Limb (tissue), 2 donors: ENCODE results near the gene KATNB1.
"Not testable (repeated sequence)": the region's sequence is repeated elsewhere in the genome, so short reads cannot be mapped to it uniquely, and the experiment has no call there.

Source experiments
- DNase-seq, 2 donors: peaks; one replicate each; pipeline ENCODE4 v3.0.0-alpha.2; 2016; ENCODE audit errors: extremely low spot score in 2 of 2

KATNB1 gene

DNA sequence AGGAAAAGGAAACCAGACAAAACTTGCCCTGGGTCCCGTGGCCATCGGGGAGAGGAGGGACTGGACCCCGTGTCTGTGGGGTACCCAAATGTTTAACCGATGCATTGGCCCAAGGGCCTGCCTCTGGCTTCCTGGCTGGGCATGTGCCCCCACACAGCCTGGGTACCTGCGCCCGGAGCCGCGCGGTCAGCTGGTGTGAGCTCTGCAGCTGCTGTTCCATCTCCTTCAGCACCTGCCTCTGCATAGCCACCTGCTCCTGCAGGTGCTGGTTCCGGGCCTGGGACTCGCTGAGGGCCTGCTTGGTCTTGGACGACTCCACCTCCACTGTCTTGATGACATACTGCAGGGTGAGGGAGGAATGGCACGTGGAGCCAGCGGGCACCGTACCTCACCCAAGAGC, 34.8 kb downstream of the KATNB1 start:
- DNase-seq: no peak

DNA sequence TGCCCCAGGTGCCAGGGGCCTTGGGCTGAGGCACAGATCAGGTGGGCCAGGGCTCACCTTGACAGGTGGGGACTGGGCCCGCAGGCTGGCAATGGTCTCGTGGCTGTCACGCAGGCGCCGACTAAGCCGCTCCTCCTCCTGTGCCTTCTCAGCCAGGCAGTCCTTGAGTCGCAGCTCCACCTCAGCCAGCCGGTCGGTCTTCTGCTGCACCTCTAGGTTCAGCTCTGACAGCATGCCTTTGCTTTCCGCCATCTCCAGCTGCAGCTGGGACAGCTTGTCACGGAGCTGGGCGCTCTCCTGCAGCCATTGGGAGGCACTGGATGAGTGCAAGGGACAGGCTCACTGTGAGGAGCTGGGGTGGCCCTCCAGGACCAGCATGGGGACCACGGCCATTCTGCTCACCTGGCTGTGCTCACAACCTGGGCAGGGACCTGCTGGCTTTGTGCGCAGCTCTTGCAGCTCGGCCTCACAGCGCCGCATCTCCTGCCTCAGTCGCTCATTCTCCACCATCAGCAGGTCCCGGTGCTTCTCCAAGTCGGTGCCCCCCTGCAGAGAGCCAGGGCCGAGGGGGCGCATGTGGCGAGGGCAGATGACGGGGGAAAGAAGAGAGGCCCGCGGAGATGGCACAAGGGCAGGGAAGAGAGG, 35.7 kb downstream of the KATNB1 start:
- DNase-seq: no peak

DNA sequence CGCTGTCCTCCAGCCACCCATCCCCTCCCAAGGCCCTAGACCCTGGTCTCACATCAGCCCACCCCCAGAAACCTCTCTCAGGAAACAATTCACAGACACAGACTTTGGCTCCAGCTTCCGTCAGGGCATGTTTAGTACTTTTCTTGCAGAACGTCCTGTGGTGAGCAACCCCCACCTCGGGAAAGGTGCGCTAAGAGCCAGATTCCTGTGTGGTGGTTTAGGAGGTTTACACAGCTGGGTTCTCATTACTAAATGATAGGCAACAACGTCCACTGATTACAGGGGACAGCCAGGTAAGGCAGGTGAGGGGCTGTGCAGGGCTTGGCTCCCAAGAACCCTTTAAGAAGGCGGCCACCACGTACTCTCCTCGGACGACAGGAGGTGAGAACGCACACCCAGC, 37.4 kb downstream of the KATNB1 start:
- no peak for DNase-seq

DNA sequence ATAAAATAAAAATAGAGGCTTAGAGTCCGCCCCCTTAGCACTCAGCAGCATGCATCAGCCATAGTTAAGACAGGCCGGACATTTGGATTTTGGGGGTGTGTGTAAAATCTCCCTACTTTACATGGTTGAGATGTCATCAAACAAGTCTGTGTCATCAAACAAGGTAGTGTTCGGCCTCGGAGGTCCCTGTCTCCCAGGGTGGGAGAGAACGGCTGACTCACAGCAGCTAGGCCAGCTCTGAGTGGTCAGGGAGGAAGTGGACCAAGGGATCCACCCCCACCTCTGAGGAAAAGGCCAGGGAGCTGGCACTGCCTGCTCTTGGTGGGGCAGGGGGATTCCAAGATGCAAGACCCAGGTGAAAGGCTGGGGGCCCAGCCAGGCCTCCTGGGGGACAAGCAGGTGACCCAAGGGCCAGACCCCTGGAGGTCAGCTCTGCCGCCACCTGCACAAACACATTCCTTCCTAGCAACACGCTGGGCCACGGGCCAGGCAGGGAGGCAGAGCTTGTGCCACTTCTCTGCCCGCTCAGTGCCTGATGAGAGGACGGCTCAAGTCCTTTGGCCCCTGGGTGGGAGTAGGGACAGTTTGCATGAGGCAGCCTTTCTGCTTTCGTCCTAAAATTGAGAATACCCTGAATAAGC, 38.2 kb downstream of the KATNB1 start:
- DNase-seq: no peak

DNA sequence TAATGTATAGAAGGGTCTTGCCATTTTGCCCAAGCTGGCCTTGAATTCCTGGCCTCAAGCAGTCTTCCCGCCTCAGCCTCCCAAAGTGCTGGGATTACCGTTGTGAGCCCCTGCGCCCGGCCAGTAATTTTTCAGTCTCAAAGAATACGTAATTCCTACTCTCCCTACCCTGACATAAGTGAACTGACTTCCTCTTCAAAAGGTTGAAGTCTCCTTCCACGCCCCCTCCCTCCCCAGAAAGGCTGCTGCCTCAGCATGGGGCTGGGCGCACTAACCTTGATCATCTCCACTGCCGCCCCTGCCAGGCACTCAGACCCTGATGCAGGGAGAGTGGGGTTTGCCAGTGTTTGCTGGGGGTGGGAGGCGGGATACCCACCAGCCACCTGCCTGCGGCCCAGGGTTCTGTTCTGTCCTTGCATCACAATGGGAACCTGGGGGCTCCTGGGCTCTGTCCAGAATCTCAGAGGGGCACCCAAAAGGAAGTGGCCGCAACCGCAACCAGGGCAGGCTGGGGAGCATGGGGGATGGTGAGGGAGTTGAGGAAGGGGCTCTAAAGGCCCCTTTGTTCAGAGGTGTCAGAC, 39.2 kb downstream of the KATNB1 start:
- no peak for DNase-seq

DNA sequence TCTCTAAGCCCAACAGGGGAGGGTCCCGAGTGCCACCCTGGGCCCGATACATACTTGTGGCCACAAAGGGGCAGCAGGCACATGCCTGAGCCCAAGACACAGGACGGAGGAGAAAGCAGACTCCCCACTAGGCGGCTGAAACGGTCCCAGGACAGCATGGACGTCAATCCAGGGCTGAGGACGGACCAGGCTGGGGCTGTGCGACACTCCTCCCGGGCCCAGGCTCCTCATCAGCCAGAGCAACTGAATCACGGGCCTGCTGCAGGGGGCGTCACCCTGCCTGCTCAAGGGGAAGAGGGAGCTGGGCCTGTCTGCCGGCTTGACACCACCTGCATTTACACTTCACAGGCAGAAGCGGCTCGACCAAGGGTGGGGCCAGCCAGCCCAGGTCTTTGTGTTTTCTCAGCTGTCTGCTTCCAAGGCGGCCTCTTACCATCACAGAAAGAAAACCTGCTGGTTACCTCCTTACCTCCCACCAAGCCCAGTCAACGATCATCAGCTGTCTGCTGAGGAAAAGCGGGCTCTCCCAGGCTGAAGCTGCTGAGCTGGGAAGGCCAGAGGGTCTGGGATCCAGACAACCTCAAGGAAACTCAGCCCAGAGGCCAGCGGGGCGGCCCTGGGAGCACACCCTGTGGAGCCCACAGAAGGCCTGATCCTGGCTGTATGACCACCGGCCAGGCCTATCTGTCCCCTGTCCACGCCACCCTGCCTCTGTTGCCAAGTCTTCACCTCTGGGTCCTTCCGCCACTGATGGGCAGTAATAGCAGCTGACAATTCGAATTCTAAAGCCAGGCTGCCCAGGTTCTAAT, 40.3 kb downstream of the KATNB1 start:
- peak in 1 of 2 donors; percentile 70 for DNase-seq

DNA sequence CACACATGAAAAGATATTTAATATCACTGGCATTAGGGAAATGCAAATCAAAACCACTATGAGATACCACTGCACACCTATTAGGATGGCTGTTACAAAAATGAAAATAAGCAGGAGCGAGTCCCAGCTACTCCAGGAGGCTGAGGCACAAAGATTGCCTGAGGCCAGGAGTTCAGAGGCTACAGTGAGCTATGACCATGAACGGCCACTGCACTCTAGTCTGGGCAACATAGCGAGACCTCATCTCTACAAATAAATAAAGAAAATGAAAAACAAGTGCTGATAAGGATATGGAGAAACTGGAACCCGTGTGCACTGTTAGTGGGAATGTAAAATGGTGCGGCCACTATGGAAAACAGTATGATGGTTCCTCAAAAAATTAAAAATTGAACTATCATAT, 43.1 kb downstream of the KATNB1 start:
- DNase-seq: no peak

DNA sequence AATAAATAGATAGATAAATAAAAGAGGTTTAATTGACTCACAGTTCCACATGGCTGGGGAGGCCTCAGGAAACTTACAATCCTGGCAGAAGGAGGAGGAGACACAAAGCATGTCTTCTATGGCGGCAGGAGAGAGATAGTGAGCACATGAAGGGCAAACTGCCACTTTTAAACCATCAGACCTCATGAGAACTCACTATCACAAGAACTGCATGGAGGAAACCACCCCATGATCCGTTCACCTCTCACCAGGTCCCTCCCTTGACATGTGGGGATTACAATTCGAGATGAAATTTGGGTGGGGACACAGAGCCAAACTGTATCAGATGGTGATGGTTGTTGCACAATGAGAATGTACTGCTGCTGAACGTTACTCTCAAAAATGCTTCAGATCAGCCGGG, 44.3 kb downstream of the KATNB1 start:
- DNase-seq: not testable (repeated sequence)

DNA sequence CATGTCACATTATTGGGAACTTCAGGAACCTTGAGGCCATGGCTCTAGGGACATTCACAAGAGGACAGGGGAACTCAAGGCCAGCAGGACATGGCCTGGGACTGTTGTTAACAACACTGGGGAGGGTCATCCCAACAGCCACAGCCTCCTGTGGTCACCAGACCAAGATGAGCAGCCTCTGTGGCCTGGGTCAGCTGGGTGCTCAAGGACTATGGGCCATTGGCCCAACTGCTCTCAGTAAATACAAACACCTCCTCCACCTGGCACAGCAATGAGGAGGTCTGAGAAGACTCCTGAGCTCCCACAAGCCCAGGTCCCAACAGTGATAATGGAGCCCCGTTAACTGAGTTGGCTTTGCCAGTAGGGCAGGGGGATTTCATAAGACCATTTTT, 45.8 kb downstream of the KATNB1 start:
- no peak for DNase-seq

DNA sequence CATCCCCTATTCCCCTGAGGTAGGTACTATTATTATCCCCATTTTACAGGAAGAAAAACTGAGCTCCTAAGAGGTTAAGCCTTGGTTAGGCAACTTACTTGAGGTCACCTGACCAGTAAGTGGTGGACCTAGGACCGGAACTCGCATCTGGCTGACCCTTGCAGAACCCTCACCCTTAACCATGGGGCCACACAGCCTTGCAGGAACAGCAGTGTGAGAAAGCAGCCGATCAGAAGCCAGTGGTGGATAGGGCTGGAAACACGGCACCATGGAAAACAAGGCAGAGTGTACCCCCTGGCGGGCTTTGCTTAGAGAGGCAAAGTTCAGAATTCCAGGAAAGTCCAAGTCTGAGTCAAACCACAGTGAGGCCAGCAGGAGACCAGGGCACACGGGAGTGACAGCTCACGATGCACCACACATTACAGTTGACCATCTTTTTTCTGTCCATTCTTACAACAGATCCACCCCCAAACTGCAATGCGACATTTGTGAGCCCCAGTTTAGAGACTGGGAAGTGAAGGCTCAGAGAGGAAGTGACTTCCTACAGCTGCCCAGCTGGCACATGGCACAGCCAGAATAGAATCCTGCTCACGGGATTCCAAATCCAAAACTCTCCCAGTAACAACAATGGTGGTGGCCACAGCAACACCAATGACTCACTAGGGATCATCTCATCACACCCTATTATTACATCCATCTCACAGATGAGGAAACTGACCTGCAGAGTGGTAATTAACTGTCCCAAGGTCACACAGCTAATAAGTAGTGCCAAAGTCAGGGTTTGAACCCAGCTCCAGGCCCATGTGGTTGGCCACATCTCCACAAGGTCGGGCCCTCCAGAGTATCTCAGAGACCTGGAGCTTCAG, 46.4 kb downstream of the KATNB1 start:
- no peak for DNase-seq

DNA sequence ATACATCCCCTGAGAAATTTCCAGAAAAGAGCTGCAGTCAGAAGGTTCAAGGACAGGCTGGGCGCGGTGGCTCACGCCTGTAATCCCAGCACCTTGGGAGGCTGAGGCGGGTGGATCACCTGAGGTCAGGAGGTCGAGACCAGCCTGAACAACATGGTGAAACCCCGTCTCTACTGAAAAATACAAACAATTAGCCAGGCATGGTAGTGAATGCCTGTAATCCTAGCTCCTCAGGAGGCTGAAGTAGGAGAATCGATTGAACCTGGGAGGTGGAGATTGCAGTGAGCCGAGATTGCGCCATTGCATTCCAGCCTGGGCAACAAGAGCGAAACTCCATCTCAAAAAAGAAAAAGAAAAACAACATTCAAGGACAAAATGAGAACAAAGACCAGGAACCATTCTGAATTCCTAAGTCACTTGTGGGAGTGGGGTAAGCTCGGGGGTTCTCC, 47.1 kb downstream of the KATNB1 start:
- DNase-seq: not testable (repeated sequence)

DNA sequence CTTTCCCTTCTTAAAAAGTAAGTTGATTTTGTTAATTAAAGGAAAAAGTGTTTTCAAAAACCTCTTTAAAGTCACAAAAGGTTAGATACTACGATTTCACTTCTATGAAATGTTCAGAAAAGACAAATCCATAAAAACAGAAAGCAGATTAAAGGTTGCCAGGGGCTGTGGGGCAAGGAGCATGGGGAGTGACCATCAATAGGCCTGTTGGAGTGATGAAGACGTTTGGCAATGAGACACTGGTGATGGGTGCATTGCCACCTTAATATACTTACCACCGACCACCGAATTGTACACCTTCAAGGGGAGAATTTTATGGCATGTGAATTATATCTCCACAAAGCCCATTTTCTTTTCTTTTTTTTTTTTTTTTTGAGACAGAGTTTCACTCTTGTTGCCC, 47.5 kb downstream of the KATNB1 start:
- DNase-seq: no peak

DNA sequence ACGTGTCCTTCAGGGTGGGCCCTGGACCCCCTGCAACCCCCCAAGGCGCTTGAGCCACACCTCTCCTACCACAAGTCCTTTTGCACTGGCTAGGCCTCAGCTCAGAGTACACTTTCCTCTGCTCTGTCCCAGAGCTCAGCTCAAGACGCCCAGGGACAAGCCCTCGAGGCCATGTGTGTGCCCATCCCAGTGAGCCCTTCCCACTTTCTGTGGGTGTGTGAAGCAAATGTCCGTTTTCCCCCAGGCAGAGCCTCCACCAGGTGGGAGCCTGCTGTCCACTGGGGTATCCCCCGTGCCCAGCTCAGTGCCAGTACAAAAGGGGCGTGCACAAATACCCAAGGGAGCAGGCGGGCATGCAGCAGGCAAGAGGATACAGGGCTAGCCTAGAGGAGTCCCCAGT, 48.3 kb downstream of the KATNB1 start:
- DNase-seq: no peak

DNA sequence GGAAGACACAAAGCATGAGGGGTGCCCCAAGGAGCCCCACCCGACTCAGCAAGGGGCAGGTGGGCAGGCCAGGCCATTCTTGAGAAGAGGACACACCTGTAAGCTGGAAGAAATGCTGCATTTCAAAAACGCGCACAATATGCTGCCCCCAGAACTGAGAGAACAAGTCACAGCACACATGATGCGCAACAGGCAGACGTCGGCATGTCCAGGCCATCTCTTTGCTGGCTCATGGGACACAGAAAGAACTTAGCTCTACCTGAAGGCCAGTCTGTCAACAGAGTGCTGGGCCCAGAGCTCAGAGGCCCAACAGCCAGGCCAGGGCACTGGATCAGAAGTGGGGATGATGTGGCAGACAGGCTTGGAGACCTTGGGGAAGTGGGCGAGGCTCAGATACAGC, 48.8 kb downstream of the KATNB1 start:
- no peak for DNase-seq

DNA sequence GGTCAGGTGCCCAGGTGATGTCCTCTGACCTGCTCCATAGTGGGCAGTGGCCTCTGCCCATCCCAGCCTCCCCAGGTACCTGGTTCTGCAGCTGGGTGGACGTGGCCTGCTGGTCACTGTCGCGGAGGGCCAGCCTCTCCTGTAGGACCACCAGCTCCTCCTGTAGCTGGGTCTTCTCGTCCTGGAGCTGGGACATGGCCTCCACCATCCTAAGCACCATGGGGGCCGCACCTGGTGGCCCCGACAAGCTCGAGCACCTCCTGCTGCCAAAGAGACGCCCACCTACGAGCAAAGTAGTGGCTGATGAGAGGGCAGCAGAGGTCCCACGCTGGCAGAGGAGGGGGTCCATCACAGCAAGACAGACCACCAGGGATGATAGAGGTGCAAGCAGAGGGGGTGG, 49.8 kb downstream of the KATNB1 start:
- no peak for DNase-seq

DNA sequence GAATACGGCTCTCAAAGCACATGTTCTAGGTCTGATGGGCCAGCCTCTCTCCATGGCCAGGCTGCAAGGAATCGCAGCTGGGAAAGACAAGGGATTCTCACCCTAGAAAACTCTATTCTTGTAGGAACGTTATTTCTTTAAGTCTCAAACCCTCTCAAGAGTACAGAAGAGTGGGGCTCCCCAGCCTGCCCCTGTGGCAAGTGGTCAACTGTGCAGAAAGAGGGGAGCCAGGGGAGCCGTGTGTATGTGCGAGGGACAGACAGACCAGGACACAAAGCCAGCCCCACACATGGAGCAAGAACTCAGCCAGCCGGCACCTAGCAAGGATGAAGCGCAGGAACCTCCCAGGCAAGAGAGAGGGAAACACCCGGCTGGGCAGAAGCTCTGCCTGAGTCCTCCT, 50.4 kb downstream of the KATNB1 start:
- no peak for DNase-seq

DNA sequence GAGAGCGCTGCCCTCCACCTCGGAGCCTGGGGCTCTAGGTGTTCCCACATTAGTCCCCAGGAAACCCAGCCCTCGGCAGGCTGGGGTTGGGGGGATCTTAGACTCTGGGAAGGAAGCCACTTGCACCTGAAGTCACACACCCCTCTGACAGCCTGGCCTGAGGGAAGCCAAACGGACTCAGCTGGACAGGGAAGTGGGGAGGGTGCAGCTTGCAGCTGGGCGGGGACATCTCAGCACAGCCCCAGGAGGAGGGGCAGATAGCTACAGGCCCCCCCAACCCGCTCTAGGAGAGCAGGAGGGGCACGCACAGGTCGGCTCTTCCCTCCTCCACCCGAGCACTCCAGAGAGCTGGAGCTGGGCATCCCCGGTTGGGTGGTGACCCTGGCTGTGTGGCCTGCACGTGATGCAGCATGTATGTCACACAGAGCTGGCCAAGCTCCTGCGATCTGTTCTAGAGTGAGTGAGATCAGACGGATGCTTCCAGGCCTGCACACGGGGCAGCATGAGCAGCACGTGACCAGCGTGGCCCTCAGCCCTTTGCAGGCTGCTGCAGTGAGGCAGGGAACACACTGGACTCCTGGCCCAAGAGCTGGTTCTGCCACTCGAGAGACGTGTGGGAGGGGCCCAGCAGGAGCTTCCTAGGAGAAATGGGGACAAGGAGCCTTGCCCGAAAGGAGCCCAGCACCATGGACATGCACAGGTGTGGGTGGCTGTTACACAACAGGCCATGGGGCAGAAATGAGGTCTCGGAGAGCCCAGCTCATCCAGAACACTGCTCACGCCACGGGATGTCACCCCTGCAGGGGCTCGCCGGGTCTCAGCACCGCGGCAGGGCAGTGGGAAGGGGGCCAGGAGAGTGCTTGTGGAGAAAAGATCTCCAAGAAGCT, 51.3 kb downstream of the KATNB1 start:
- DNase-seq: no peak

DNA sequence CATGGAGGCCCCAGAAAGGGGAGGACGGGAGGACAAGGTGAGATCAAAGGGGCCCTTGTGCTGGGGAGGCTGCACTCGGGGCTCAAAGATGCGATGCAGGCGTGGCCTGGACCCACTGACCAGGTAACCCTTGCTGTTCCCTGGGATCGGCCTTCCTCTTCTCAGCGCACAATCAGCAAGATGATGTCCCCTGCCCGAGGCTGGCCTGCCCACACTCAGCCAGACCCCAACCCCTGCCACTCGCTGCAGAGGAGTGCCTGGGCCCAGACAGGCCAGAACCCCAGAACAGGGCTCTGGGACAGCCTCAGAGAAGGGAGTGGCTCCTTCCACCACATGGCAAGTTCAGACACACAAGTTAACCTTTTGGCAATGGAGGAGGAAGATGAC, 51.9 kb downstream of the KATNB1 start:
- no peak for DNase-seq

DNA sequence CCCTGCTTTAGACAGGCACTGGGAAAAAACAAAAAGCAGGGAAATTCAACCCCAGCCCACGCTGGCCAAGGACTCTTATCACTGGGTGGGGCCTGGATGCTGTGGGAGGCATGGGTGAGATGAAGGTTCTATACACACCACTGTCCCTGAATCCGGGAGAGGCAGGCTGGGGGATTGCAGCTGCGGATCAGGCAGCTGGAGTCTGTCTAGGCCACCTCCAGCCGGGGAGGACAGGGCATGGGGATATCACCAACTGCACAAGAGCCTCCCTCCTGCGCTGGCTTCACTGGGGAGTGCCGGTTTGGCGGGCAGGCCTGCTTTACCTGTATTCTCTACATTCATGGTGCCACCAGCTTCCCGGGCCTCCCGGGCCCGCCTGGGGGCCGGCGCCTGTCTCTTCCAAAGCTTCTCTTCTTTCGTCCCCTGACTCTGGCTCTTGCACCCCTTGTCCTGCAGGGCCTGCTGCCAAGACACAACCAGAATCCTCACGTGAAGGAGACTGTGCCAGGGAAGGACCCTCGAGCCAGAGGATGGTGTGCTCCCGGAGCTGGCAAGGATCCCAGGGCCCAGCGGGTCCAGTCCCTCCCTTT, 52.8 kb downstream of the KATNB1 start:
- no peak for DNase-seq

DNA sequence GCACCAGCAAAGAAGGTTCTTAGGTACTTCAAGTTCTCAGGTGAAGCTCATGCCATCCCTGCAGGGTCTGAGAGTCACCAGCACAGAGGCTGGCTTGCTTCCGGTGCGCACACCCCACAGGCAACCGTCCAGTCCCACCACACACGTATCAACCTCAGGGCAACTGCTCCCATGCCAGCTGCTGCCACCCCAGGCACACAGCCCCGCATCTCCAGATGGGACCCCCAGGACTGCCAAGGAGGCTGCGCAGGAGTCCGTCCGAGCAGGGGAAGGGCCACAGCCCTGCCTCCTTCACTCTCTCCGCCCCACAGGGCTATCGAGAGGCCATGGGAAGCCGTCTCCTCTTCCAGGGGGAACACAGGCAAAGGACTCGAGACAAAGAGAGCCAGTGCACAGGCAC, 53.4 kb downstream of the KATNB1 start:
- DNase-seq: no peak
